ENCODE results near the gene ETFBKMT. TPM values are rescaled to one million over a fixed set of nuclear protein-coding genes. Genes with fewer than 3 reads are reported as not detected.

ETFBKMT gene
- total and polyA plus RNA-seq, 2 of the 13 experiments (the other 11 are each of a cell fraction or from before 2014, with no cell fraction given), result 0.62 to 0.93 TPM

DNA sequence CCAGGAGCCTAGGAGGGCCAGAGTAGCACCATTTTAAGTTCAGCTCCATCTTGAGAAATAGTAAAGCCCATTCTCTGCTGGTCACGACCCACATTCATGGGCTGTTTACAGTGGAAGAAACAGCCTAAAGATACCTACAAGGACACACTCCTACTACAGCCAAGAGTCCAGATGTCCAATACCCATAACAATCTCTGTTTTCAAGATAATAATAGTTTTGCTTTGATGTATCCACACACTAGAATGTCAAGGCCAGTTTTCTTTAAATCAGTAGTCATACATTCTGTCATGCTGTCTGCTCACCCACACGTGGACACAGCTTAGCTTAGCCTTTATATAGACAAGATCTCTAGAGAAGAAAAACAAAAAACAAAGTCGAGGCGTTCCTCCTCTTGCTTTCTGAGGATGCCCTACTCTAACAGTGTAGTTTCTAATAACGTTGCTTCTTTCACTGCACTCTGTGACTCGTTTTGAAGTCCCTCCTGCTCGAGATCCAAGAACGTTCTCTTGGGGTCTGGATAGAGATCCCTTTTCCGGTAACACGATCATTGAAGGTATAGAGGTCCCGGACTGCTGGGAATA lies 17.9 kb upstream of the ETFBKMT start (continued):
- TF ChIP-seq LRRFIP1 (CRISPR knock-in tag; conservative IDR thresholded peaks at IDR 0.05), result no peak
- TF ChIP-seq SOX13 (IDR thresholded peaks at IDR 0.05), result no peak
- peak in 1 of 2 experiments; percentile 57; a peak in 1 of 4 replicates for TF ChIP-seq SOX13 (CRISPR knock-in tag; conservative IDR thresholded peaks at IDR 0.05 in 1 of 2, IDR thresholded peaks at IDR 0.05 in 1 of 2)
- TF ChIP-seq ZNF136 (CRISPR knock-in tag; IDR thresholded peaks at IDR 0.05; ENCODE audit: low read depth), result no peak
- TF ChIP-seq DPF2 (CRISPR knock-in tag; IDR thresholded peaks at IDR 0.05; ENCODE audit: borderline replicate concordance, low read depth), result no peak
- peak; percentile 27 for TF ChIP-seq TEAD3 (CRISPR knock-in tag; optimal IDR thresholded peaks at IDR 0.05; ENCODE audit: borderline replicate concordance)
- TF ChIP-seq JARID2 (CRISPR knock-in tag; IDR thresholded peaks at IDR 0.05; ENCODE audit: insufficient replicate concordance), result no peak
- TF ChIP-seq, protein P1, sequence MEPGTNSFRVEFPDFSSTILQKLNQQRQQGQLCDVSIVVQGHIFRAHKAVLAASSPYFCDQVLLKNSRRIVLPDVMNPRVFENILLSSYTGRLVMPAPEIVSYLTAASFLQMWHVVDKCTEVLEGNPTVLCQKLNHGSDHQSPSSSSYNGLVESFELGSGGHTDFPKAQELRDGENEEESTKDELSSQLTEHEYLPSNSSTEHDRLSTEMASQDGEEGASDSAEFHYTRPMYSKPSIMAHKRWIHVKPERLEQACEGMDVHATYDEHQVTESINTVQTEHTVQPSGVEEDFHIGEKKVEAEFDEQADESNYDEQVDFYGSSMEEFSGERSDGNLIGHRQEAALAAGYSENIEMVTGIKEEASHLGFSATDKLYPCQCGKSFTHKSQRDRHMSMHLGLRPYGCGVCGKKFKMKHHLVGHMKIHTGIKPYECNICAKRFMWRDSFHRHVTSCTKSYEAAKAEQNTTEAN (CRISPR knock-in tag; conservative IDR thresholded peaks at IDR 0.05), result no peak
- peak; percentile 23; the same call in 1 of the 2 replicates for TF ChIP-seq FOXA3 (CRISPR knock-in tag; IDR thresholded peaks at IDR 0.05)
- no peak for TF ChIP-seq HMG20B (CRISPR knock-in tag; conservative IDR thresholded peaks at IDR 0.05)
- TF ChIP-seq SMARCE1 (IDR thresholded peaks at IDR 0.05; ENCODE audit: borderline replicate concordance), result no peak
- no peak for TF ChIP-seq ZNF512 (CRISPR knock-in tag; IDR thresholded peaks at IDR 0.05)
- 0 out of 2 replicates have a peak, but pooled peaks have one; percentile 59 for TF ChIP-seq MLX (CRISPR knock-in tag; IDR thresholded peaks at IDR 0.05)
- peak; percentile 66; the same call in 1 of the 2 replicates for TF ChIP-seq SOX5 (CRISPR knock-in tag; IDR thresholded peaks at IDR 0.05; ENCODE audit: borderline replicate concordance)
- TF ChIP-seq REL (CRISPR knock-in tag; conservative IDR thresholded peaks at IDR 0.05), result no peak
- peak; percentile 76 for TF ChIP-seq BCL6 (CRISPR knock-in tag; IDR thresholded peaks at IDR 0.05)
- TF ChIP-seq GATAD2A (CRISPR knock-in tag; IDR thresholded peaks at IDR 0.05), result peak; percentile 38; the same call in 1 of the 2 replicates
- TF ChIP-seq HMG20A (CRISPR knock-in tag; IDR thresholded peaks at IDR 0.05; ENCODE audit: borderline replicate concordance), result peak; percentile 37; the same call in 1 of the 2 replicates
- TF ChIP-seq ATF7-NPFF (CRISPR knock-in tag; IDR thresholded peaks at IDR 0.05; ENCODE audit: low read depth), result no peak
- TF ChIP-seq, protein P2, sequence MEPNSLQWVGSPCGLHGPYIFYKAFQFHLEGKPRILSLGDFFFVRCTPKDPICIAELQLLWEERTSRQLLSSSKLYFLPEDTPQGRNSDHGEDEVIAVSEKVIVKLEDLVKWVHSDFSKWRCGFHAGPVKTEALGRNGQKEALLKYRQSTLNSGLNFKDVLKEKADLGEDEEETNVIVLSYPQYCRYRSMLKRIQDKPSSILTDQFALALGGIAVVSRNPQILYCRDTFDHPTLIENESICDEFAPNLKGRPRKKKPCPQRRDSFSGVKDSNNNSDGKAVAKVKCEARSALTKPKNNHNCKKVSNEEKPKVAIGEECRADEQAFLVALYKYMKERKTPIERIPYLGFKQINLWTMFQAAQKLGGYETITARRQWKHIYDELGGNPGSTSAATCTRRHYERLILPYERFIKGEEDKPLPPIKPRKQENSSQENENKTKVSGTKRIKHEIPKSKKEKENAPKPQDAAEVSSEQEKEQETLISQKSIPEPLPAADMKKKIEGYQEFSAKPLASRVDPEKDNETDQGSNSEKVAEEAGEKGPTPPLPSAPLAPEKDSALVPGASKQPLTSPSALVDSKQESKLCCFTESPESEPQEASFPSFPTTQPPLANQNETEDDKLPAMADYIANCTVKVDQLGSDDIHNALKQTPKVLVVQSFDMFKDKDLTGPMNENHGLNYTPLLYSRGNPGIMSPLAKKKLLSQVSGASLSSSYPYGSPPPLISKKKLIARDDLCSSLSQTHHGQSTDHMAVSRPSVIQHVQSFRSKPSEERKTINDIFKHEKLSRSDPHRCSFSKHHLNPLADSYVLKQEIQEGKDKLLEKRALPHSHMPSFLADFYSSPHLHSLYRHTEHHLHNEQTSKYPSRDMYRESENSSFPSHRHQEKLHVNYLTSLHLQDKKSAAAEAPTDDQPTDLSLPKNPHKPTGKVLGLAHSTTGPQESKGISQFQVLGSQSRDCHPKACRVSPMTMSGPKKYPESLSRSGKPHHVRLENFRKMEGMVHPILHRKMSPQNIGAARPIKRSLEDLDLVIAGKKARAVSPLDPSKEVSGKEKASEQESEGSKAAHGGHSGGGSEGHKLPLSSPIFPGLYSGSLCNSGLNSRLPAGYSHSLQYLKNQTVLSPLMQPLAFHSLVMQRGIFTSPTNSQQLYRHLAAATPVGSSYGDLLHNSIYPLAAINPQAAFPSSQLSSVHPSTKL (CRISPR knock-in tag; IDR thresholded peaks at IDR 0.05), result peak; percentile 78
- peak; percentile 47; the same call in 1 of the 2 replicates for TF ChIP-seq RARA (CRISPR knock-in tag; IDR thresholded peaks at IDR 0.05)
